ENCODE measurements around the gene FXYD4.

DNA sequence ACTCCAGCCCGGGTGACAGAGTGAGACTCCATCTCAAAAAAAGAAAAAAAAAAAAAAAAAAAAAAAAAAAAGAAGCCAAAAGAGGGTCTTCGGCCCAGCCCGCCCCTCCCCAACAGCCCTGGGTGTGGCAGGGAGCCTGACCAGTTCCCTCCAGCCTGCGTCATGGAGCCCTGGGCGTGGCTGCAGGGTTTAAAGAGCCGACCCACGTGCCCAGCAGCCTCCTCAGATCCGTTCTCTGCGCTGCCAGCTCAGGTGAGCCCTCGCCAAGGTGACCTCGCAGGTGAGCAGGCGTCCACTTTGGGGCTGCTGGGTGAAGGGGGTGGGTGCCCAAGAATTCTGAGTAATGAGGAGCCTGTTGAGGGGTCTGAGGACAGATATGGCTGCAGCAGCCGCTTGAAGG, at the start of gene FXYD4:
- no peak for TF ChIP-seq EZH2 (IDR thresholded peaks at IDR 0.05)
- TF ChIP-seq POLR2AphosphoS5 (IDR thresholded peaks at IDR 0.05; ENCODE audit: borderline replicate concordance, low read depth, low read length), result no peak
- TF ChIP-seq FOXP2 (optimal IDR thresholded peaks at IDR 0.05; ENCODE audit: control extremely low read depth, extremely low read length, insufficient read depth), result no peak
